Panc1 (cell line): Measurements from ENCODE around the gene LRP4. TPM values are rescaled to one million over a fixed set of nuclear protein-coding genes. Genes with fewer than 3 reads are reported as not detected.

Experiments used
- ATAC-seq: fragments of 200-7000 bp; cut with Tn5 transposase; 2 replicates; pipeline ENCODE4 v1.9.1; 2020; ENCODE audit warnings: mild to moderate bottlenecking, moderate library complexity
- BruUV-seq: library from RNA; stranded (reverse); fragments of 400-500 nt; replicated peaks from 2 replicates; lab custom pipeline; 2021; lab: Mats Ljungman, UMichigan
- CTCF ChIA-PET: fragments of 300-600 bp; sonication (Branson Sonifier 250); formaldehyde crosslinking; loops from one replicate; lab custom pipeline; 2022; ENCODE audit warnings: antibody characterized with exemption; lab: Charles Lee
- POLR2A ChIA-PET: fragments of 300-600 bp; sonication (Branson Sonifier 250); formaldehyde crosslinking; loops from one replicate; lab custom pipeline; 2022; ENCODE audit warnings: antibody characterized with exemption; lab: Charles Lee
- DNase-seq: peaks from one replicate; pipeline ENCODE4 v3.0.0-alpha.2; 2010; ENCODE audit warnings: low read depth, low spot score
- H3K27ac ChIP-seq: 2 replicates; pipeline ENCODE4 v1.5.1; 2011; ENCODE audit warnings: mild to moderate bottlenecking, low read length, inconsistent platforms
- H3K27me3 ChIP-seq: fragments of 200-500 bp; sonication (Bioruptor generic); 2 replicates; pipeline ENCODE4 v1.6.0; 2014; ENCODE audit warnings: low read length, inconsistent platforms; ENCODE audit not compliant: control insufficient read depth, insufficient read depth
- H3K36me3 ChIP-seq: fragments of 200-500 bp; sonication (Bioruptor generic); 2 replicates; pipeline ENCODE4 v1.5.1; 2014; ENCODE audit warnings: inconsistent platforms, mild to moderate bottlenecking, low read length, moderate library complexity; ENCODE audit not compliant: control insufficient read depth, insufficient read depth
- H3K4me1 ChIP-seq: 2 replicates; pipeline ENCODE4 v1.5.1; 2011; ENCODE audit warnings: inconsistent platforms, mild to moderate bottlenecking, low read length, moderate library complexity; ENCODE audit not compliant: control insufficient read depth, insufficient read depth
- H3K4me3 ChIP-seq, 2 experiments: 2 replicates each; pipeline ENCODE4 v1.5.1; 2011 to 2012; ENCODE audit warnings: low read depth in 2 of 2, low read length in 2 of 2, mild to moderate bottlenecking in 2 of 2, inconsistent platforms in 1 of 2, moderate library complexity in 1 of 2
- H3K9me3 ChIP-seq: fragments of 200-500 bp; sonication (Bioruptor generic); 2 replicates; pipeline ENCODE4 v1.5.1; 2014; ENCODE audit warnings: low read depth, mild to moderate bottlenecking, inconsistent platforms, low read length, moderate library complexity; ENCODE audit not compliant: control insufficient read depth, insufficient read depth
- POLR2AphosphoS5 ChIP-seq: IDR thresholded peaks from 2 replicates; pipeline ENCODE4 v1.6.1; 2012; ENCODE audit warnings: mild to moderate bottlenecking, low read depth, low read length, moderate library complexity
- SIN3A ChIP-seq: IDR thresholded peaks from 2 replicates; pipeline ENCODE4 v1.6.1; 2012; ENCODE audit warnings: low read depth, mild to moderate bottlenecking, low read length, moderate library complexity, borderline replicate concordance; ENCODE audit not compliant: insufficient read depth
- TCF7L2 ChIP-seq: IDR thresholded peaks from 2 replicates; pipeline ENCODE4 v1.6.1; 2011; ENCODE audit warnings: mild to moderate bottlenecking, low read depth, low read length, inconsistent platforms
- in situ Hi-C: cut with HindIII; loops from 2 replicates; pipeline ENCODE4 v1.10.0; 2016; ENCODE audit warnings: low sequenced_read_pairs, low pct_unique_long_range_greater_than_20kb
- intact Hi-C: fragments of 100-400 bp; cut with micrococcal nuclease; formaldehyde crosslinking; loops from one replicate; pipeline ENCODE4 v1.10.0; 2022; ENCODE audit not compliant: unreplicated experiment
- total RNA-seq: library from RNA; stranded (reverse); gene quantifications from one replicate; pipeline ENCODE4 v1.2.1, GENCODE V29; 2021; ENCODE audit not compliant: unreplicated experiment
- TF ChIP-seq, protein P1 (sequence below), 2 experiments: IDR thresholded peaks; 2 replicates each; pipeline ENCODE4 v1.6.1; 2011 to 2012; ENCODE audit warnings: low read depth in 2 of 2, control low read depth in 1 of 2, low read length in 1 of 2, mild to moderate bottlenecking in 1 of 2, moderate library complexity in 1 of 2; ENCODE audit not compliant: insufficient read depth in 1 of 2
- TF ChIP-seq, protein P2 (sequence below): fragments of 450-650 bp; IDR thresholded peaks from 2 replicates; pipeline ENCODE4 v1.5.1; 2017; ENCODE audit warnings: mild to moderate bottlenecking

LRP4 gene
- total RNA-seq, 1 experiment from 2014 or later: 11.7 TPM

GRCh38 chr11:46838501-46838900 is 79.8 kb downstream of the LRP4 start:
- in situ Hi-C loops (no loop called here), intact Hi-C loops (no loop called here)
- Histone ChIP-seq H3K4me1 (peaks cover 7% of the 10 kb centered on the region), H3K9me3 (no peaks in the 10 kb centered on the region), H3K27me3 (no peaks in the 10 kb centered on the region), H3K36me3 (no peaks in the 10 kb centered on the region; the same call in 1 of the 2 replicates), H3K27ac (no peak overlapping the region), H3K4me3 (no peak overlapping the region)
- ChIA-PET CTCF (interaction anchor here (0.6 kb wide), 1 partner anchor 347 kb away, joined by 3 read pairs; no protein-coding TSS in a partner anchor), POLR2A (interaction anchor here (0.6 to 0.7 kb wide), 2 partner anchors 37 to 103 kb away, joined by 3 to 6 read pairs; no protein-coding TSS in a partner anchor)
- BruUV-seq: no TSS peak
- no peak for TF ChIP-seq SIN3A
- DNase-seq: no peak
- no peak for ATAC-seq

GRCh38 chr11:46837860-46838259 is 80.5 kb downstream of the LRP4 start:
- BruUV-seq: no TSS peak
- in situ Hi-C loops (no loop called here), intact Hi-C loops (no loop called here)
- Histone ChIP-seq H3K9me3 (no peaks in the 10 kb centered on the region), H3K36me3 (no peaks in the 10 kb centered on the region; the same call in 1 of the 2 replicates), H3K27me3 (no peaks in the 10 kb centered on the region), H3K4me3 (no peak overlapping the region), H3K4me1 (peaks cover 4% of the 10 kb centered on the region), H3K27ac (no peak overlapping the region)
- DNase-seq (no peak), ATAC-seq (no peak)
- ChIA-PET CTCF (no interaction called here), POLR2A (no interaction called here)
- no peak for TF ChIP-seq TCF7L2
- no peak for TF ChIP-seq SIN3A
- TF ChIP-seq POLR2AphosphoS5: no peak
- TF ChIP-seq, protein P1, sequence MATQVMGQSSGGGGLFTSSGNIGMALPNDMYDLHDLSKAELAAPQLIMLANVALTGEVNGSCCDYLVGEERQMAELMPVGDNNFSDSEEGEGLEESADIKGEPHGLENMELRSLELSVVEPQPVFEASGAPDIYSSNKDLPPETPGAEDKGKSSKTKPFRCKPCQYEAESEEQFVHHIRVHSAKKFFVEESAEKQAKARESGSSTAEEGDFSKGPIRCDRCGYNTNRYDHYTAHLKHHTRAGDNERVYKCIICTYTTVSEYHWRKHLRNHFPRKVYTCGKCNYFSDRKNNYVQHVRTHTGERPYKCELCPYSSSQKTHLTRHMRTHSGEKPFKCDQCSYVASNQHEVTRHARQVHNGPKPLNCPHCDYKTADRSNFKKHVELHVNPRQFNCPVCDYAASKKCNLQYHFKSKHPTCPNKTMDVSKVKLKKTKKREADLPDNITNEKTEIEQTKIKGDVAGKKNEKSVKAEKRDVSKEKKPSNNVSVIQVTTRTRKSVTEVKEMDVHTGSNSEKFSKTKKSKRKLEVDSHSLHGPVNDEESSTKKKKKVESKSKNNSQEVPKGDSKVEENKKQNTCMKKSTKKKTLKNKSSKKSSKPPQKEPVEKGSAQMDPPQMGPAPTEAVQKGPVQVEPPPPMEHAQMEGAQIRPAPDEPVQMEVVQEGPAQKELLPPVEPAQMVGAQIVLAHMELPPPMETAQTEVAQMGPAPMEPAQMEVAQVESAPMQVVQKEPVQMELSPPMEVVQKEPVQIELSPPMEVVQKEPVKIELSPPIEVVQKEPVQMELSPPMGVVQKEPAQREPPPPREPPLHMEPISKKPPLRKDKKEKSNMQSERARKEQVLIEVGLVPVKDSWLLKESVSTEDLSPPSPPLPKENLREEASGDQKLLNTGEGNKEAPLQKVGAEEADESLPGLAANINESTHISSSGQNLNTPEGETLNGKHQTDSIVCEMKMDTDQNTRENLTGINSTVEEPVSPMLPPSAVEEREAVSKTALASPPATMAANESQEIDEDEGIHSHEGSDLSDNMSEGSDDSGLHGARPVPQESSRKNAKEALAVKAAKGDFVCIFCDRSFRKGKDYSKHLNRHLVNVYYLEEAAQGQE (IDR thresholded peaks at IDR 0.05; ENCODE audit: insufficient read depth in 1 of 2, low read depth in 2 of 2, low read length in 1 of 2): no peak
- TF ChIP-seq, protein P2, sequence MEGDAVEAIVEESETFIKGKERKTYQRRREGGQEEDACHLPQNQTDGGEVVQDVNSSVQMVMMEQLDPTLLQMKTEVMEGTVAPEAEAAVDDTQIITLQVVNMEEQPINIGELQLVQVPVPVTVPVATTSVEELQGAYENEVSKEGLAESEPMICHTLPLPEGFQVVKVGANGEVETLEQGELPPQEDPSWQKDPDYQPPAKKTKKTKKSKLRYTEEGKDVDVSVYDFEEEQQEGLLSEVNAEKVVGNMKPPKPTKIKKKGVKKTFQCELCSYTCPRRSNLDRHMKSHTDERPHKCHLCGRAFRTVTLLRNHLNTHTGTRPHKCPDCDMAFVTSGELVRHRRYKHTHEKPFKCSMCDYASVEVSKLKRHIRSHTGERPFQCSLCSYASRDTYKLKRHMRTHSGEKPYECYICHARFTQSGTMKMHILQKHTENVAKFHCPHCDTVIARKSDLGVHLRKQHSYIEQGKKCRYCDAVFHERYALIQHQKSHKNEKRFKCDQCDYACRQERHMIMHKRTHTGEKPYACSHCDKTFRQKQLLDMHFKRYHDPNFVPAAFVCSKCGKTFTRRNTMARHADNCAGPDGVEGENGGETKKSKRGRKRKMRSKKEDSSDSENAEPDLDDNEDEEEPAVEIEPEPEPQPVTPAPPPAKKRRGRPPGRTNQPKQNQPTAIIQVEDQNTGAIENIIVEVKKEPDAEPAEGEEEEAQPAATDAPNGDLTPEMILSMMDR: no peak

- peaks cover 9% of the 10 kb centered on the region for H3K4me1 ChIP-seq
- POLR2A ChIA-PET: no interaction called here
- no peak overlapping the region for H3K4me3 ChIP-seq
- CTCF ChIA-PET: no interaction called here
- BruUV-seq: no TSS peak
- H3K9me3 ChIP-seq: no peaks in the 10 kb centered on the region
- ATAC-seq: no peak
- no peak for DNase-seq
- no peak overlapping the region for H3K27ac ChIP-seq
- in situ Hi-C loops (no loop called here), intact Hi-C loops (no loop called here)
- no peaks in the 10 kb centered on the region for H3K36me3 ChIP-seq
- no peaks in the 10 kb centered on the region for H3K27me3 ChIP-seq
- no peak for TF ChIP-seq TCF7L2
- no peak for TF ChIP-seq SIN3A
- TF ChIP-seq POLR2AphosphoS5: no peak
- TF ChIP-seq, protein P1 (IDR thresholded peaks at IDR 0.05; ENCODE audit: insufficient read depth in 1 of 2, low read depth in 2 of 2, low read length in 1 of 2): no peak
- TF ChIP-seq, protein P2: no peak
Measured at GRCh38 chr11:46836870-46837269, 81.5 kb downstream of the LRP4 start.
